Measurements from ENCODE around the gene RUNDC1.

Gene RUNDC1

DNA sequence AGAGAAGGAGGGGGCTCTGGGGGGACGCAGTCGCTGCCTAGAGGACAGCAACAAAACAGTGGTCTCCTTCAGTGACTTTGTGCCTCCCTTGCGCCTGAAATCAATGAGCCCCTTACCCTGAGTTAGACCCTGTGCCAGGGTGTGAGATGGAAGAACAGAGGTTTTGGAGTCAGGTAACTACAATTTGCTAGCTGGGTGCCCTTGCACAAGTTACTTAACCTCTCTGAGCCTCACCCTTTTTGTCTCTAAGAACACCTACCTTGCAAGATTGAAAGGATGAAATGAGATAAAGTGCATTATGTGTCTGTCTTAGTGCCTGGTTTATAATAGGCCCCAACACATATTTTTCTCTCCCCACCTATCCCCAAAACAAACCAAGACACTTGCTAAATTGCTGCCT lies 54.5 kb downstream of the RUNDC1 start:
- in situ Hi-C loops (cut with MboI; ENCODE audit: low sequenced_read_pairs): no loop called here

DNA sequence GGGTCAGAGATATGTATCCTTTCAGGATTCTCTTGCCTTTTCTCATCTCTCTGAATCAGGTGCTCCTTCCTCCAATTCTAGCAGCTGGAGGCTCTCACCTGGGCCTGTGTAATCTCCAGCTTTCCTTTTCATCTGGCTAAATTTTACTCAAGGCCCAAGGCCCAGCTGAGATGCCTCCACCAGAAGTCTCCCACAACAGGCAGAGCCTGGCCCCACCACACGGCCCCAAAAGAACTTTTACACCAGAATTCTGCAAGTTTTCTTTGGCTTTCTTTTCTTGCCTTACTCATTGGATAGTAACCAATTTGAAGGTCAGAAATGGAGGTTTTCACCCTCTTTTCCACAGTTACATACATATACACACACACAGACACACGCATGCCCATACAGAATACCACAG lies 59.3 kb downstream of the RUNDC1 start:
- in situ Hi-C loops (cut with MboI; ENCODE audit: low sequenced_read_pairs): no loop called here

GRCh38 chr17:43040655-43041054 lies 60.3 kb downstream of the RUNDC1 start:
- in situ Hi-C loops (cut with MboI; ENCODE audit: low sequenced_read_pairs): no loop called here

DNA sequence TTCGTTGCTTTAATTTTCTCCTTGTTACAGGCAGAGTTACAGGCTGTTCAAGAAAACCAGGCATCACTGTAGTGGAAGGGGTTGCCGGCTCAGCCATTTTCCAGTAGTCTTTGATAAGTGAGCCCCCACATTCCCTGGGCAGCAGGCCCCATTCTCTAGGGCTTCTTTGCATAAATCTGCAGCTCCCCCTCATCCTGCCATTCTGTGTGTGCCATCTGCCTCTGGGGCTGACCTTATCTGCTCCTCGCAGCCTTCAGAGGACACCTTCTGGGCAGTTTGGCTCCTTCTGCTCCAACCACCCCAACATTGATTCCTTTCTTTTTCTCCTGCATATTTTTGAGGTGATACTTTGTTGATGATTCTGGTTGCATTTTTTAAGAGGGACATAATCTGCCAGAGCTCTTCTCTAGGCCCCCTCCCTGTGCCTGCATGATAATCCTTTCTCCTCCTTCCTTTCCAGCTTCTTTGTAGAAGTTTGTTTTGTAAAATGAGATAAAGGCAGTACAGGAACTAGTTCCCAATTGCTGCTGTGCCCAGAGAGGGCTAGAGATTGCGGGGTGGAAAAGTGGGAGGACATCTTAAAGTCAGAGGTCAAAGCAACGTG lies 61.8 kb downstream of the RUNDC1 start:
- in situ Hi-C loops (cut with MboI; ENCODE audit: low sequenced_read_pairs): no loop called here

All from HL-60/S4 treated with phorbol 12-myristate 13-acetate at 8.2 ng/mL for 4 days and 3 days (cell line).